ENCODE data around the gene VRK1.

VRK1 gene

GRCh38 chr14:96925422-96925821, 128.2 kb downstream of the VRK1 start:
- TF ChIP-seq EP300 (IDR thresholded peaks at IDR 0.05; ENCODE audit: borderline replicate concordance) (no peak), CREB1 (IDR thresholded peaks at IDR 0.05; ENCODE audit: low read depth) (no peak), ZBTB7A (IDR thresholded peaks at IDR 0.05; ENCODE audit: low read depth) (no peak), FOXM1 (IDR thresholded peaks at IDR 0.05; ENCODE audit: borderline replicate concordance, low read depth) (no peak), RAD21 (IDR thresholded peaks at IDR 0.05; ENCODE audit: low read depth) (no peak), YY1 (IDR thresholded peaks at IDR 0.05; ENCODE audit: low read depth) (no peak), TEAD4 (IDR thresholded peaks at IDR 0.05) (no peak), MAX (IDR thresholded peaks at IDR 0.05) (no peak), TAF1 (IDR thresholded peaks at IDR 0.05; ENCODE audit: low read depth) (no peak), TCF12 (IDR thresholded peaks at IDR 0.05; ENCODE audit: low read depth) (no peak), EGR1 (IDR thresholded peaks at IDR 0.05) (no peak), NFIC (IDR thresholded peaks at IDR 0.05) (no peak), USF1 (IDR thresholded peaks at IDR 0.05) (no peak), REST (IDR thresholded peaks at IDR 0.05; ENCODE audit: low read depth) (no peak), CEBPB (IDR thresholded peaks at IDR 0.05) (no peak)

GRCh38 chr14:96926001-96926400, 128.8 kb downstream of the VRK1 start:
- no peak for TF ChIP-seq TAF1 (IDR thresholded peaks at IDR 0.05; ENCODE audit: low read depth)
- no peak for TF ChIP-seq RAD21 (IDR thresholded peaks at IDR 0.05; ENCODE audit: low read depth)

GRCh38 chr14:96928779-96929380, 131.7 kb downstream of the VRK1 start:
- TF ChIP-seq CEBPB (IDR thresholded peaks at IDR 0.05) (no peak), ZBTB7A (IDR thresholded peaks at IDR 0.05; ENCODE audit: low read depth) (no peak), MAX (IDR thresholded peaks at IDR 0.05) (no peak), FOXM1 (IDR thresholded peaks at IDR 0.05; ENCODE audit: borderline replicate concordance, low read depth) (no peak), CREB1 (IDR thresholded peaks at IDR 0.05; ENCODE audit: low read depth) (no peak), TEAD4 (IDR thresholded peaks at IDR 0.05) (no peak), EP300 (IDR thresholded peaks at IDR 0.05; ENCODE audit: borderline replicate concordance) (no peak)

GRCh38 chr14:96929950-96930349, 132.8 kb downstream of the VRK1 start:
- no peak for TF ChIP-seq TEAD4 (IDR thresholded peaks at IDR 0.05)
- TF ChIP-seq YY1 (IDR thresholded peaks at IDR 0.05; ENCODE audit: low read depth), result no peak
- no peak for TF ChIP-seq CREB1 (IDR thresholded peaks at IDR 0.05; ENCODE audit: low read depth)
- TF ChIP-seq RAD21 (IDR thresholded peaks at IDR 0.05; ENCODE audit: low read depth), result no peak
- no peak for TF ChIP-seq ZBTB7A (IDR thresholded peaks at IDR 0.05; ENCODE audit: low read depth)
- no peak for TF ChIP-seq FOXM1 (IDR thresholded peaks at IDR 0.05; ENCODE audit: borderline replicate concordance, low read depth)
- TF ChIP-seq TCF12 (IDR thresholded peaks at IDR 0.05; ENCODE audit: low read depth), result no peak
- no peak for TF ChIP-seq EGR1 (IDR thresholded peaks at IDR 0.05)
- TF ChIP-seq EP300 (IDR thresholded peaks at IDR 0.05; ENCODE audit: borderline replicate concordance), result no peak
- no peak for TF ChIP-seq MAX (IDR thresholded peaks at IDR 0.05)
- TF ChIP-seq REST (IDR thresholded peaks at IDR 0.05; ENCODE audit: low read depth), result no peak
- no peak for TF ChIP-seq NFIC (IDR thresholded peaks at IDR 0.05)
- no peak for TF ChIP-seq USF1 (IDR thresholded peaks at IDR 0.05)

GRCh38 chr14:96930526-96930925, 133.3 kb downstream of the VRK1 start:
- no peak for TF ChIP-seq YY1 (IDR thresholded peaks at IDR 0.05; ENCODE audit: low read depth)
- no peak for TF ChIP-seq TEAD4 (IDR thresholded peaks at IDR 0.05)
- TF ChIP-seq NFIC (IDR thresholded peaks at IDR 0.05), result no peak
- no peak for TF ChIP-seq EGR1 (IDR thresholded peaks at IDR 0.05)
- no peak for TF ChIP-seq EP300 (IDR thresholded peaks at IDR 0.05; ENCODE audit: borderline replicate concordance)
- no peak for TF ChIP-seq ZBTB7A (IDR thresholded peaks at IDR 0.05; ENCODE audit: low read depth)
- TF ChIP-seq MAX (IDR thresholded peaks at IDR 0.05), result no peak
- TF ChIP-seq TAF1 (IDR thresholded peaks at IDR 0.05; ENCODE audit: low read depth), result no peak
- no peak for TF ChIP-seq REST (IDR thresholded peaks at IDR 0.05; ENCODE audit: low read depth)
- no peak for TF ChIP-seq USF1 (IDR thresholded peaks at IDR 0.05)

All from Ishikawa (cell line).